GM12878 (cell line): ENCODE data around the gene CHAD.

Experiments used
- ESRRA ChIP-seq: IDR thresholded peaks from 2 replicates; pipeline ENCODE4 v1.6.1; 2012; ENCODE audit warnings: mild to moderate bottlenecking, low read length, improper control_type of control experiment
- PBX3 ChIP-seq: IDR thresholded peaks from 2 replicates; pipeline ENCODE4 v1.6.1; 2011; ENCODE audit warnings: mild to moderate bottlenecking, low read depth, low read length, moderate library complexity; ENCODE audit not compliant: insufficient replicate concordance

GRCh38 chr17:50472286-50472685 is 3.6 kb upstream of the CHAD start:
- TF ChIP-seq PBX3 (no peak), ESRRA (no peak)
